PFSK-1 (cell line): ENCODE measurements around the gene VWA3A.

Experiments used
- POLR2AphosphoS5 ChIP-seq: IDR thresholded peaks from 2 replicates; pipeline ENCODE4 v1.6.1; 2012; ENCODE audit warnings: low read depth, mild to moderate bottlenecking, control low read depth, low read length, moderate library complexity
- REST ChIP-seq, 2 experiments: IDR thresholded peaks; 2 replicates each; pipeline versions ENCODE4 v1.6.1 to v1.8.0; 2011 to 2012; ENCODE audit warnings: low read depth in 2 of 2, low read length in 2 of 2, control low read depth in 1 of 2, inconsistent platforms in 1 of 2, mild to moderate bottlenecking in 1 of 2, moderate library complexity in 1 of 2; ENCODE audit not compliant: insufficient read depth in 1 of 2
- SIN3A ChIP-seq: IDR thresholded peaks from 2 replicates; pipeline ENCODE4 v1.6.1; 2012; ENCODE audit warnings: mild to moderate bottlenecking, low read length, moderate library complexity, borderline replicate concordance; ENCODE audit not compliant: insufficient read depth
- TAF1 ChIP-seq: IDR thresholded peaks from 2 replicates; pipeline ENCODE4 v1.6.1; 2012; ENCODE audit warnings: low read length, control low read depth, borderline replicate concordance; ENCODE audit not compliant: insufficient read depth

GRCh38 chr16:22116095-22116700 is 23.9 kb downstream of the VWA3A start:
- no peak for TF ChIP-seq SIN3A
- no peak for TF ChIP-seq POLR2AphosphoS5
- no peak for TF ChIP-seq TAF1
- TF ChIP-seq REST (IDR thresholded peaks at IDR 0.05; ENCODE audit: insufficient read depth in 1 of 2, low read depth in 2 of 2, low read length in 2 of 2) = no peak
